Mammary epithelial cell (primary cell): ENCODE results near the gene RFX2.

ENCODE experiments used
- CTCF ChIP-seq, 2 donors: IDR thresholded peaks in 1 of 2; conservative IDR thresholded peaks in 1 of 2; 2 replicates each; pipeline ENCODE4 v1.5.1; 2011 to 2012; ENCODE audit warnings: inconsistent platforms in 2 of 2, low read length in 2 of 2, mild to moderate bottlenecking in 2 of 2, control low read depth in 1 of 2, low read depth in 1 of 2; ENCODE audit not compliant: insufficient read depth in 1 of 2; ENCODE audit errors: extremely low read depth in 1 of 2
- EZH2 ChIP-seq: IDR thresholded peaks from 2 replicates; pipeline ENCODE4 v1.6.1; 2012; ENCODE audit warnings: low read length, inconsistent platforms, borderline replicate concordance

GRCh38 chr19:5984600-5984999 lies 125.7 kb downstream of the RFX2 start:
- TF ChIP-seq CTCF (conservative IDR thresholded peaks at IDR 0.05 in 1 of 2, IDR thresholded peaks at IDR 0.05 in 1 of 2; ENCODE audit: extremely low read depth in 1 of 2, insufficient read depth in 1 of 2, low read depth in 1 of 2, low read length in 2 of 2) (no peak), EZH2 (no peak)
